ENCODE results near the gene PLPP6. TPM values are rescaled to one million over a fixed set of nuclear protein-coding genes. Genes with fewer than 3 reads are reported as not detected.

The PLPP6 gene
- total and polyA plus RNA-seq, 2 of the 8 experiments (the other 6 are each of a cell fraction or from before 2014, with no cell fraction given), result 11.8 to 13.3 TPM

DNA sequence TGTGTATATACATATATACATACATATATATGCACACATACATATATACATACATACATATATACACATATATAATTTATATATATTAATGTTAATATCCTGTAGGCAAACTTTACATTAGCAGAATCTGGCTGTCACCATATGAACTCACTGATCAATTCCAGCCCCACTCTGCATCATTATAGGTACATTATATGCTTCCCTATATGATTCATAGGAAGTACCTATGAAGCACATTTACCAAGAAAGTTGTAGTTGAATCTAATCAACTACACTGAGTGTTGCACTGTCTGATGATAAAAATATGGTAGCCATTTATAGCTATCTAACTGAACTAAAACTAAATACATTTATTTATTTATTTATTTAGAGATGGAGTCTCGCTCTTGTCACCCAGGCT, 9.6 kb downstream of the PLPP6 start:
- Histone ChIP-seq H2BK20ac (ENCODE audit: low read length) (no peak overlapping the region), H2AK5ac (ENCODE audit: low read depth, low read length) (no peak overlapping the region), H3K27ac (ENCODE audit: low read depth, low read length) (no peak overlapping the region), H3K56ac (replicated peaks; ENCODE audit: insufficient read length, low read depth, low read length) (no peak overlapping the region), H4K91ac (replicated peaks; ENCODE audit: insufficient read length, low read length) (no peak overlapping the region), H3K9ac (replicated peaks in 1 of 4; ENCODE audit: extremely low read depth in 1 of 4, low read depth in 3 of 4, low read length in 3 of 4) (no peak overlapping the region), H4K8ac (ENCODE audit: extremely low read depth, insufficient read depth, low read length) (no peak overlapping the region), H4K5ac (ENCODE audit: insufficient read length, low read depth, low read length) (no peak overlapping the region), H3K79me2 (ENCODE audit: control insufficient read depth in 1 of 2, insufficient read depth in 2 of 2, low read length in 2 of 2) (no peaks in the 10 kb centered on the region), H4K20me1 (replicated peaks in 1 of 2; ENCODE audit: control insufficient read depth in 1 of 2, insufficient read depth in 2 of 2, low read length in 2 of 2) (no peaks in the 10 kb centered on the region), H3K4me2 (ENCODE audit: insufficient read depth in 1 of 2, low read depth in 2 of 2, low read length in 2 of 2) (no peak overlapping the region), H2BK120ac (replicated peaks; ENCODE audit: low read depth, low read length) (no peak overlapping the region), H2BK15ac (ENCODE audit: low read length) (no peak overlapping the region), H3K4me1 (replicated peaks in 1 of 4; ENCODE audit: control insufficient read depth in 3 of 4, insufficient read depth in 4 of 4, low read length in 3 of 4) (peaks cover 0 to 6% (median 0%) of the 10 kb centered on the region in 4 experiments; a peak in 2 of 7 replicates), H3K23ac (ENCODE audit: insufficient read length) (no peak overlapping the region), H2AFZ (ENCODE audit: low read length) (no peak overlapping the region), H3K79me1 (ENCODE audit: low read depth, low read length) (no peaks in the 10 kb centered on the region), H3K14ac (ENCODE audit: insufficient read length) (no peak overlapping the region), H2BK5ac (ENCODE audit: low read depth, low read length) (no peak overlapping the region), H3K9me3 (ENCODE audit: insufficient read depth in 2 of 2, low read depth in 1 of 2, low read length in 1 of 2) (no peaks in the 10 kb centered on the region), H3K18ac (ENCODE audit: extremely low read depth, low read length) (no peak overlapping the region), H3K23me2 (ENCODE audit: low read depth, low read length) (no peaks in the 10 kb centered on the region), H3K27me3 (replicated peaks in 1 of 4; ENCODE audit: control insufficient read depth in 3 of 4, extremely low read depth in 1 of 4, insufficient read depth in 3 of 4, low read length in 3 of 4) (no peaks in the 10 kb centered on the region), H2BK12ac (ENCODE audit: low read depth, low read length) (no peak overlapping the region), H3K4me3 (ENCODE audit: extremely low read depth in 1 of 4, insufficient read depth in 2 of 4, low read depth in 3 of 4, low read length in 4 of 4) (no peak overlapping the region), H3K4ac (replicated peaks; ENCODE audit: insufficient read length, low read depth, low read length) (no peak overlapping the region), H3K36me3 (ENCODE audit: control insufficient read depth in 2 of 4, insufficient read depth in 4 of 4, low read length in 3 of 4) (no peaks in the 10 kb centered on the region)
- DNase-seq (ENCODE audit: low read depth in 1 of 2, low spot score in 2 of 2) (no peak), FAIRE-seq (no peak)
- ChIA-PET POLR2A (ENCODE audit: partially characterized antibody) (no interaction called here), CTCF (ENCODE audit: partially characterized antibody) (interaction anchor here (1.4 kb wide), 1 partner anchor 10 kb away, joined by 3 read pairs; the partner anchor contains the start of gene PLPP6)
- TF ChIP-seq MAFK (IDR thresholded peaks at IDR 0.05; ENCODE audit: low read depth, low read length) (no peak), BRCA1 (IDR thresholded peaks at IDR 0.05; ENCODE audit: low read depth, low read length) (no peak), EP300 (IDR thresholded peaks at IDR 0.05; ENCODE audit: borderline replicate concordance in 1 of 2, low read depth in 2 of 2, low read length in 2 of 2) (no peak)
- WGBS, 2 experiments (ENCODE audit: extremely low coverage in 1 of 2, insufficient coverage in 1 of 2, insufficient read length in 1 of 2, insufficient replicate concordance in 2 of 2, low coverage in 1 of 2, low lambda C conversion rate in 2 of 2, missing lambda C conversion rate in 1 of 2), result 92% methylated on average over 1 of the region's 1 CpG; no CpG with 5 or more reads in 1 of the 2 experiments

Measured in H1 (cell line).